ENCODE measurements around the gene SMPDL3A. TPM values are rescaled to one million over a fixed set of nuclear protein-coding genes. Genes with fewer than 3 reads are reported as not detected.

Gene SMPDL3A
- total RNA-seq, 2 experiments from 2014 or later, result 0.22 to 0.52 TPM

- no peaks in the 10 kb centered on the region for H3K9me3 Mint-ChIP-seq
- Histone ChIP-seq H3K9me3 (ENCODE audit: control insufficient read depth in 1 of 2, insufficient read depth in 1 of 2, low read length in 2 of 2) (no peaks in the 10 kb centered on the region), H3K4me3 (ENCODE audit: low read length) (no peak overlapping the region), H3K36me3 (ENCODE audit: insufficient read depth, low read length) (no peaks in the 10 kb centered on the region), H3K27me3 (ENCODE audit: control insufficient read depth in 1 of 2, insufficient read depth in 2 of 2, low read length in 2 of 2) (no peaks in the 10 kb centered on the region), H3K27ac (ENCODE audit: low read depth in 1 of 2, low read length in 2 of 2) (no peak overlapping the region), H3K4me1 (ENCODE audit: insufficient read depth, low read length) (no peaks in the 10 kb centered on the region)
- TF ChIP-seq, protein P1, sequence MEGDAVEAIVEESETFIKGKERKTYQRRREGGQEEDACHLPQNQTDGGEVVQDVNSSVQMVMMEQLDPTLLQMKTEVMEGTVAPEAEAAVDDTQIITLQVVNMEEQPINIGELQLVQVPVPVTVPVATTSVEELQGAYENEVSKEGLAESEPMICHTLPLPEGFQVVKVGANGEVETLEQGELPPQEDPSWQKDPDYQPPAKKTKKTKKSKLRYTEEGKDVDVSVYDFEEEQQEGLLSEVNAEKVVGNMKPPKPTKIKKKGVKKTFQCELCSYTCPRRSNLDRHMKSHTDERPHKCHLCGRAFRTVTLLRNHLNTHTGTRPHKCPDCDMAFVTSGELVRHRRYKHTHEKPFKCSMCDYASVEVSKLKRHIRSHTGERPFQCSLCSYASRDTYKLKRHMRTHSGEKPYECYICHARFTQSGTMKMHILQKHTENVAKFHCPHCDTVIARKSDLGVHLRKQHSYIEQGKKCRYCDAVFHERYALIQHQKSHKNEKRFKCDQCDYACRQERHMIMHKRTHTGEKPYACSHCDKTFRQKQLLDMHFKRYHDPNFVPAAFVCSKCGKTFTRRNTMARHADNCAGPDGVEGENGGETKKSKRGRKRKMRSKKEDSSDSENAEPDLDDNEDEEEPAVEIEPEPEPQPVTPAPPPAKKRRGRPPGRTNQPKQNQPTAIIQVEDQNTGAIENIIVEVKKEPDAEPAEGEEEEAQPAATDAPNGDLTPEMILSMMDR (IDR thresholded peaks at IDR 0.05), result no peak
- POLR2A ChIA-PET, result no interaction called here
- no peaks in the 10 kb centered on the region for H3K4me1 Mint-ChIP-seq (ENCODE audit: low read depth)
- H3K36me3 Mint-ChIP-seq (ENCODE audit: low read depth), result no peaks in the 10 kb centered on the region
- no peak for ATAC-seq (ENCODE audit: poor library complexity)
- no peak overlapping the region for H3K27ac Mint-ChIP-seq
- no peak overlapping the region for H3K4me3 Mint-ChIP-seq
- intact Hi-C loops (cut with DNase I, micrococcal nuclease), result loop anchor here in 1 of 2 experiments (10.0 kb wide), 1 partner anchor 448 kb away; no protein-coding TSS in a partner anchor
- peaks cover 7% of the 10 kb centered on the region for H3K27me3 Mint-ChIP-seq
- DNase-seq, result no peak
- CTCF ChIA-PET, result no interaction called here
These were observed 44.0 kb downstream of the SMPDL3A start for GRCh38 chr6:122833021-122833491.

DNA sequence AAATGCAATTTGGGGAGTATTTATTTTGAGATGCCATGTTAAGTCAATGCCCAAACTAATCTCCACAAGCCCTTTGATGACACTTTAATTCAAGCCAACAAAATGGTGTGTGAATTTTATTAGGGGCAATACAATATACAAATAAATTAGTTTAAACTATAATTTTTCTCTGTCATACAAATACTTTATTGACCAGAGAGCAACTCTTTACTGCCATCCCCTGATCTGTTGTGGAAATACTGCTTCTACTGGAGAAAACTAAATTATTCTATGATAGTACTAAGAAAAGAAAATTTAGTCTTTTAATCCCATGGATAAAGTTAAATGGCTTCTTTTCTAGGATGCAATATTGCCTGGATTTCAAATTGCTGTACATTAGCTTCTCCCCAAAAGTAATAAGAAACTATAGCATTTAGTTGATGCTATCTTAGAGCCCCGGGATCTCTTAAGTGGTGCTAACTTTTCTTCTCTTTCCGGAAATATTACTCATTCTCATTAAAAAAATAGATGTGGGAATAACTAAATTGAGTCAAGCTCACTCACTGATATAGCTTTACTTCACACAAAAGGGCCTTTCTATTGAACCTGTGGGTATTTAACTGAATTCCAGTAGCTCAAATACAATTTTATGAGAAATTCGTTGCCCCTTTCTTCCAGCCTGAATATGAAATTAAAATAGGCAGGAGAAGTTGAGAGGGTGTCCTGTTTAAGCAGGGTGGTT lies 49.2 kb downstream of the SMPDL3A start:
- no peaks in the 10 kb centered on the region for H3K9me3 ChIP-seq (ENCODE audit: control insufficient read depth in 1 of 2, insufficient read depth in 1 of 2, low read length in 2 of 2)
- TF ChIP-seq, protein P1 (IDR thresholded peaks at IDR 0.05), result no peak
- no peak overlapping the region for H3K27ac Mint-ChIP-seq
- H3K27me3 Mint-ChIP-seq, result peaks cover 14% of the 10 kb centered on the region
- ChIA-PET CTCF (interaction anchor here (2.2 kb wide), 1 partner anchor 346 kb away, joined by 7 read pairs; no protein-coding TSS in a partner anchor), POLR2A (interaction anchor here (0.6 kb wide), 1 partner anchor 351 kb away, joined by 3 read pairs; no protein-coding TSS in a partner anchor)
- no peaks in the 10 kb centered on the region for H3K36me3 ChIP-seq (ENCODE audit: insufficient read depth, low read length)
- H3K4me1 ChIP-seq (ENCODE audit: insufficient read depth, low read length), result no peaks in the 10 kb centered on the region
- ATAC-seq (ENCODE audit: poor library complexity) (no peak), DNase-seq (no peak)
- no peak overlapping the region for H3K4me3 Mint-ChIP-seq
- intact Hi-C loops (cut with DNase I, micrococcal nuclease), result loop anchor here (2.0 to 10.0 kb wide), 5 partner anchors 109 to 453 kb away; no protein-coding TSS in a partner anchor
- H3K4me3 ChIP-seq (ENCODE audit: low read length), result no peak overlapping the region
- no peaks in the 10 kb centered on the region for H3K4me1 Mint-ChIP-seq (ENCODE audit: low read depth)
- no peaks in the 10 kb centered on the region for H3K9me3 Mint-ChIP-seq
- no peaks in the 10 kb centered on the region for H3K27me3 ChIP-seq (ENCODE audit: control insufficient read depth in 1 of 2, insufficient read depth in 2 of 2, low read length in 2 of 2)
- H3K27ac ChIP-seq (ENCODE audit: low read depth in 1 of 2, low read length in 2 of 2), result no peak overlapping the region
- H3K36me3 Mint-ChIP-seq (ENCODE audit: low read depth), result no peaks in the 10 kb centered on the region

- Mint-ChIP-seq H3K9me3 (no peaks in the 10 kb centered on the region), H3K36me3 (ENCODE audit: low read depth) (no peaks in the 10 kb centered on the region), H3K27ac (no peak overlapping the region), H3K4me1 (ENCODE audit: low read depth) (no peaks in the 10 kb centered on the region), H3K4me3 (no peak overlapping the region), H3K27me3 (peaks cover 14% of the 10 kb centered on the region)
- Histone ChIP-seq H3K4me3 (ENCODE audit: low read length) (no peak overlapping the region), H3K4me1 (ENCODE audit: insufficient read depth, low read length) (no peaks in the 10 kb centered on the region), H3K27ac (ENCODE audit: low read depth in 1 of 2, low read length in 2 of 2) (no peak overlapping the region), H3K36me3 (ENCODE audit: insufficient read depth, low read length) (no peaks in the 10 kb centered on the region), H3K9me3 (ENCODE audit: control insufficient read depth in 1 of 2, insufficient read depth in 1 of 2, low read length in 2 of 2) (no peaks in the 10 kb centered on the region), H3K27me3 (ENCODE audit: control insufficient read depth in 1 of 2, insufficient read depth in 2 of 2, low read length in 2 of 2) (no peaks in the 10 kb centered on the region)
- peak in 12 of 14 experiments; percentile 1 to 63 (median 16) for DNase-seq
- TF ChIP-seq, protein P1 (IDR thresholded peaks at IDR 0.05), result peak; percentile 39
- intact Hi-C loops (cut with DNase I, micrococcal nuclease), result loop anchor here (1.0 to 10.0 kb wide), 6 partner anchors 108 to 455 kb away; no protein-coding TSS in a partner anchor
- peak; percentile 60 for ATAC-seq (ENCODE audit: poor library complexity)
- POLR2A ChIA-PET, result no interaction called here
- CTCF ChIA-PET, result interaction anchor here (2.2 kb wide), 1 partner anchor 347 kb away, joined by 7 read pairs; no protein-coding TSS in a partner anchor
These were observed 50.4 kb downstream of the SMPDL3A start for GRCh38 chr6:122839472-122839871.

All from CD4-positive, alpha-beta T cell (primary cell).